SK-N-SH (cell line): ENCODE data around the gene CT47B1. TPM values are rescaled to one million over a fixed set of nuclear protein-coding genes. Genes with fewer than 3 reads are reported as not detected.
"Not testable (repeated sequence)": the region's sequence is repeated elsewhere in the genome, so short reads cannot be mapped to it uniquely, and the experiment has no call there.

ENCODE experiments used
- CTCF ChIA-PET: fragments of 300-600, 350-600 bp; formaldehyde crosslinking; extraction: SDS; loops from one replicate; lab custom pipeline; 2021; lab: Yijun Ruan, JAX
- POLR2A ChIA-PET: fragments of 350-600 bp; sonication (Branson Sonifier 250); formaldehyde crosslinking; extraction: SDS; loops from one replicate; lab custom pipeline; 2020; ENCODE audit warnings: antibody characterized with exemption, inconsistent platforms; lab: Yijun Ruan, JAX
- DNase-seq: peaks from one replicate; pipeline ENCODE4 v3.0.0; 2012
- H2AFZ ChIP-seq: fragments of 200-600 bp; sonication (generic); 2 replicates; pipeline ENCODE4 v1.8.1; 2016; ENCODE audit warnings: antibody characterized with exemption, mild to moderate bottlenecking, low read depth
- H3F3A ChIP-seq: fragments of 200-600 bp; sonication (generic); replicated peaks from 2 replicates; pipeline ENCODE3; 2016; ENCODE audit warnings: antibody characterized with exemption, mild to moderate bottlenecking; ENCODE audit not compliant: insufficient read depth
- H3K27ac ChIP-seq, 2 experiments: fragments of 200-500 bp in 1 of 2; fragments of 200-600 bp in 1 of 2; sonication (Bioruptor generic) in 1 of 2; sonication (generic), shearing (Covaris generic) in 1 of 2; 2 replicates each; pipeline versions ENCODE4 v1.5.1 to v1.6.1; 2014 to 2016; ENCODE audit warnings: low read depth in 2 of 2, inconsistent platforms in 1 of 2, low read length in 1 of 2, mild to moderate bottlenecking in 1 of 2, mixed read lengths in 1 of 2
- H3K27me3 ChIP-seq: fragments of 200-600 bp; sonication (generic), shearing (Covaris generic); 2 replicates; pipeline ENCODE4 v1.6.1; 2016; ENCODE audit warnings: mixed run types; ENCODE audit not compliant: insufficient read depth
- H3K36me3 ChIP-seq, 2 experiments: fragments of 200-500 bp in 1 of 2; fragments of 200-600 bp in 1 of 2; sonication (Bioruptor generic) in 1 of 2; sonication (generic) in 1 of 2; replicated peaks in 1 of 2; 2 replicates each; pipeline versions ENCODE3 to v1.5.1; 2014 to 2016; ENCODE audit warnings: low read length in 1 of 2, mild to moderate bottlenecking in 1 of 2; ENCODE audit not compliant: insufficient read depth in 2 of 2, control insufficient read depth in 1 of 2
- H3K4me1 ChIP-seq, 2 experiments: fragments of 200-500 bp in 1 of 2; fragments of 200-600 bp in 1 of 2; sonication (Bioruptor generic) in 1 of 2; sonication (generic), shearing (Covaris generic) in 1 of 2; 2 replicates each; pipeline versions ENCODE4 v1.5.1 to v1.6.1; 2014 to 2016; ENCODE audit warnings: low read depth in 1 of 2, low read length in 1 of 2, mixed run types in 1 of 2; ENCODE audit not compliant: insufficient read depth in 2 of 2, control insufficient read depth in 1 of 2
- H3K4me2 ChIP-seq: fragments of 200-600 bp; sonication (generic), shearing (Covaris generic); 2 replicates; pipeline ENCODE4 v1.6.1; 2017; ENCODE audit warnings: mixed run types
- H3K4me3 ChIP-seq, 2 experiments: fragments of 200-500 bp in 1 of 2; fragments of 200-600 bp in 1 of 2; sonication (Bioruptor generic) in 1 of 2; sonication (generic), shearing (Covaris generic) in 1 of 2; 2 replicates each; pipeline versions ENCODE4 v1.5.1 to v1.8.1; 2014 to 2016; ENCODE audit warnings: low read depth in 2 of 2, inconsistent platforms in 1 of 2, low read length in 1 of 2, mild to moderate bottlenecking in 1 of 2, mixed read lengths in 1 of 2, moderate library complexity in 1 of 2
- H3K79me2 ChIP-seq: fragments of 200-600 bp; sonication (generic); 2 replicates; pipeline ENCODE4 v1.8.1; 2017; ENCODE audit warnings: mild to moderate bottlenecking; ENCODE audit not compliant: insufficient read depth
- H3K9ac ChIP-seq: fragments of 200-600 bp; sonication (generic); 2 replicates; pipeline ENCODE4 v1.6.1; 2017; ENCODE audit warnings: mixed run types
- H3K9me2 ChIP-seq: fragments of 200-600 bp; sonication (generic); 2 replicates; pipeline ENCODE4 v1.6.1; 2017; ENCODE audit warnings: mixed run types
- H3K9me3 ChIP-seq: fragments of 200-600 bp; sonication (generic); 2 replicates; pipeline ENCODE4 v1.6.1; 2017; ENCODE audit warnings: mixed run types, mild to moderate bottlenecking, moderate library complexity
- H4K20me1 ChIP-seq: fragments of 200-600 bp; sonication (generic); 2 replicates; pipeline ENCODE4 v1.6.1; 2017; ENCODE audit warnings: mild to moderate bottlenecking, mixed run types; ENCODE audit not compliant: insufficient read depth
- ELF1 ChIP-seq: IDR thresholded peaks from 2 replicates; pipeline ENCODE4 v1.4.0; 2012
- EP300 ChIP-seq, 2 experiments: IDR thresholded peaks; 2 replicates each; pipeline versions ENCODE4 v1.4.0 to v1.6.1; 2012; ENCODE audit warnings: borderline replicate concordance in 1 of 2, low read depth in 1 of 2, low read length in 1 of 2
- FOSL2 ChIP-seq: IDR thresholded peaks from 2 replicates; pipeline ENCODE4 v1.4.0; 2012; ENCODE audit warnings: low read depth, mild to moderate bottlenecking, moderate library complexity, borderline replicate concordance
- GABPA ChIP-seq: IDR thresholded peaks from 2 replicates; pipeline ENCODE4 v1.4.0; 2012; ENCODE audit warnings: low read depth, mild to moderate bottlenecking
- JUND ChIP-seq: IDR thresholded peaks from 2 replicates; pipeline ENCODE4 v1.4.0; 2012
- MXI1 ChIP-seq: IDR thresholded peaks from 2 replicates; pipeline ENCODE4 v1.6.1; 2012; ENCODE audit warnings: mild to moderate bottlenecking, low read depth, low read length, improper control_type of control experiment
- NFIC ChIP-seq: IDR thresholded peaks from 2 replicates; pipeline ENCODE4 v1.4.0; 2012; ENCODE audit warnings: borderline replicate concordance
- NRF1 ChIP-seq: IDR thresholded peaks from 2 replicates; pipeline ENCODE4 v1.6.1; 2012; ENCODE audit warnings: low read depth, mild to moderate bottlenecking, low read length
- RFX5 ChIP-seq: IDR thresholded peaks from 2 replicates; pipeline ENCODE4 v1.6.1; 2012; ENCODE audit warnings: mild to moderate bottlenecking, improper control_type of control experiment, low read length
- RXRA ChIP-seq: IDR thresholded peaks from 2 replicates; pipeline ENCODE4 v1.4.0; 2012; ENCODE audit warnings: low read depth, mild to moderate bottlenecking, borderline replicate concordance
- SIN3A ChIP-seq: IDR thresholded peaks from 2 replicates; pipeline ENCODE4 v1.6.1; 2012; ENCODE audit warnings: low read depth, mild to moderate bottlenecking, low read length, moderate library complexity, borderline replicate concordance
- TCF12 ChIP-seq: IDR thresholded peaks from 2 replicates; pipeline ENCODE4 v1.4.0; 2012
- YY1 ChIP-seq: IDR thresholded peaks from 2 replicates; pipeline ENCODE4 v1.4.0; 2012; ENCODE audit warnings: low read depth, mild to moderate bottlenecking
- WGBS: methylation state at CpG from one replicate; pipeline ENCODE4 v1.1.6; 2017; ENCODE audit warnings: low lambda C conversion rate; 5-methylcytosine and 5-hydroxymethylcytosine counted together
- polyA plus RNA-seq, 3 experiments: library from polyadenylated mRNA; depleted of rRNA; stranded (reverse); fragments of >200 nt; gene quantifications; 2 replicates each; pipeline ENCODE4 v1.2.3, GENCODE V29; 2012
- TF ChIP-seq, protein P1 (sequence below): fragments of 200-600 bp; sonication (generic); IDR thresholded peaks from 2 replicates; pipeline ENCODE4 v1.6.1; 2017; ENCODE audit warnings: antibody characterized with exemption, mild to moderate bottlenecking, moderate library complexity
- TF ChIP-seq, protein P2 (sequence below): IDR thresholded peaks from 2 replicates; pipeline ENCODE4 v1.4.0; 2012; ENCODE audit warnings: low read depth

Gene CT47B1
- polyA plus RNA-seq, 1 of the 3 experiments (the other 2 are of a cell fraction) = not detected

DNA sequence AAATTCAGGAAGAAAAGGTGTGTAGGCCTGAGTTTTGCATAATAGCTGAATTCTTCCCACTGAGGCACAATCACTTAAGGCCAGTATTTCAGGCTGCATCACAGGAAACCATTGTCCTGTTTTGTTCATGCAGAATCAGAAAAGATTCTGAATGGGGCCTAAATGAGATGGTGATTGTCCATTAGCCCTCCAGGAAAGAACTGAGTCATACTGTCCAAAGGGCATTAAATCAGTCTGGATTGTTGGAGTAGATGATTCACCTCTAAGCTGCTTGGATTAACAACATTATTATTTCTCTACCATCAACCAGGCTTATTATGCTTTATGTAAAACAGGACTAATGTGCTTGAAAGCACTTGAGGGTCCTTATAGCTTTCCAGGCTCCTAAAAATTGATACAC, 36.2 kb downstream of the CT47B1 start:
- H3K36me3 ChIP-seq = no peaks in the 10 kb centered on the region
- no peaks in the 10 kb centered on the region for H3K27me3 ChIP-seq
- no peak overlapping the region for H3K4me3 ChIP-seq
- H3K9me2 ChIP-seq = no peaks in the 10 kb centered on the region
- POLR2A ChIA-PET = no interaction called here
- DNase-seq = no peak
- H4K20me1 ChIP-seq = no peaks in the 10 kb centered on the region
- no peaks in the 10 kb centered on the region for H3F3A ChIP-seq
- no peaks in the 10 kb centered on the region for H3K9me3 ChIP-seq
- H3K79me2 ChIP-seq = no peaks in the 10 kb centered on the region
- CTCF ChIA-PET = interaction anchor here (1.3 kb wide), 1 partner anchor 49 kb away, joined by 4 read pairs; no protein-coding TSS in a partner anchor
- no peak overlapping the region for H2AFZ ChIP-seq
- H3K4me2 ChIP-seq = no peak overlapping the region
- no peak overlapping the region for H3K27ac ChIP-seq
- TF ChIP-seq JUND = 0 out of 2 replicates have a peak, but pooled peaks have one; percentile 8
- TF ChIP-seq FOSL2 = peak; percentile 43; the same call in 1 of the 2 replicates
- no peak for TF ChIP-seq RFX5
- TF ChIP-seq, protein P1, sequence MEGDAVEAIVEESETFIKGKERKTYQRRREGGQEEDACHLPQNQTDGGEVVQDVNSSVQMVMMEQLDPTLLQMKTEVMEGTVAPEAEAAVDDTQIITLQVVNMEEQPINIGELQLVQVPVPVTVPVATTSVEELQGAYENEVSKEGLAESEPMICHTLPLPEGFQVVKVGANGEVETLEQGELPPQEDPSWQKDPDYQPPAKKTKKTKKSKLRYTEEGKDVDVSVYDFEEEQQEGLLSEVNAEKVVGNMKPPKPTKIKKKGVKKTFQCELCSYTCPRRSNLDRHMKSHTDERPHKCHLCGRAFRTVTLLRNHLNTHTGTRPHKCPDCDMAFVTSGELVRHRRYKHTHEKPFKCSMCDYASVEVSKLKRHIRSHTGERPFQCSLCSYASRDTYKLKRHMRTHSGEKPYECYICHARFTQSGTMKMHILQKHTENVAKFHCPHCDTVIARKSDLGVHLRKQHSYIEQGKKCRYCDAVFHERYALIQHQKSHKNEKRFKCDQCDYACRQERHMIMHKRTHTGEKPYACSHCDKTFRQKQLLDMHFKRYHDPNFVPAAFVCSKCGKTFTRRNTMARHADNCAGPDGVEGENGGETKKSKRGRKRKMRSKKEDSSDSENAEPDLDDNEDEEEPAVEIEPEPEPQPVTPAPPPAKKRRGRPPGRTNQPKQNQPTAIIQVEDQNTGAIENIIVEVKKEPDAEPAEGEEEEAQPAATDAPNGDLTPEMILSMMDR = no peak
- no peaks in the 10 kb centered on the region for H3K4me1 ChIP-seq
- H3K9ac ChIP-seq = no peak overlapping the region

DNA sequence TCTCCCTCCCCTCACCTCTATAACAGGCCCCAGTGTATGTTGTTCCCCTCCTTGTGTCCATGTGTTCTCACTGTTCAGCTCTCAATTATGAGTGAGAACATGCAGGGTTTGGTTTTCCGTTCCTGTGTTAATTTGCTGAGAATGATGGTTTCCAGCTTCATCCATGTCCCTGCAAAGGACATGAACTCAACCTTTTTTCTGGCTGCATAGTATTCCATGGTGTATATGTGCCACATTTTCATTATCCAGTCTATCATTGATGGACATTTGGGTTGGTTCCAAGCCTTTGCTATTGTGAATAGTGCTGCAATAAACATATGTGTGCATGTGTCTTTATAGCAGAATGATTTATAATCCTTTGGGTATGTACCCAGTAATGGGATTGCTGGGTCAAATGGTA, 48.5 kb downstream of the CT47B1 start:
- H3K79me2 ChIP-seq, H4K20me1 ChIP-seq, H3F3A ChIP-seq, H3K9me2 ChIP-seq, H3K4me2 ChIP-seq, CTCF ChIA-PET, H3K9me3 ChIP-seq, H2AFZ ChIP-seq, H3K9ac ChIP-seq, H3K4me1 ChIP-seq, H3K27ac ChIP-seq, POLR2A ChIA-PET, H3K27me3 ChIP-seq, H3K36me3 ChIP-seq, DNase-seq, H3K4me3 ChIP-seq: not testable (repeated sequence)
- WGBS = 10% methylated on average over 1 of the region's 1 CpG

DNA sequence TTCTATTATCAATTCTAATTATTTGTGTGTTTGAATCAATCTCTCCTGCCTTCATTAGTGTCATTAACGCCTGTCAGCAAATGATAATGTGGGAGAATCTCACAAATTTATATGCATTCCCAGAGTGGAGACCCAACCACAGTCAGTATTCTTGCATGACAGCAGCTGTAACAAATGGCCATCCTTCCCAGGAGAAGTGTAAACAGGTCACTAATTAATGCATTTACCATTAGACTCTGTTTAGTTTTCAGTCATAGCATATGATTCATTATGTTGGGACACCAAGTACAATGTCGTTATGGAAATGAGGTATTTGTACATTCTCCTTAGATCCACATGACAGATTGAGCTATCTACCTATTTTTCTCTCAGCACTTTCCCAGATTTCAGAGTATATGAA, 50.5 kb downstream of the CT47B1 start:
- Histone ChIP-seq H3K4me1 (no peaks in the 10 kb centered on the region), H3K4me3 (no peak overlapping the region), H3K9me2 (no peaks in the 10 kb centered on the region), H2AFZ (no peak overlapping the region), H4K20me1 (no peaks in the 10 kb centered on the region), H3K27ac (no peak overlapping the region), H3K9ac (no peak overlapping the region), H3K4me2 (no peak overlapping the region), H3K79me2 (no peaks in the 10 kb centered on the region), H3F3A (no peaks in the 10 kb centered on the region), H3K9me3 (no peaks in the 10 kb centered on the region), H3K36me3 (no peaks in the 10 kb centered on the region), H3K27me3 (no peaks in the 10 kb centered on the region)
- DNase-seq = no peak
- CTCF ChIA-PET = no interaction called here
- POLR2A ChIA-PET = no interaction called here
- TF ChIP-seq SIN3A = no peak
- TF ChIP-seq YY1 = no peak
- TF ChIP-seq FOSL2 = no peak
- TF ChIP-seq EP300 (IDR thresholded peaks at IDR 0.05; ENCODE audit: borderline replicate concordance in 1 of 2, low read depth in 1 of 2, low read length in 1 of 2) = no peak
- TF ChIP-seq NRF1 = no peak
- TF ChIP-seq MXI1 = no peak
- no peak for TF ChIP-seq GABPA
- no peak for TF ChIP-seq RXRA
- TF ChIP-seq JUND = no peak
- no peak for TF ChIP-seq ELF1
- TF ChIP-seq, protein P2, sequence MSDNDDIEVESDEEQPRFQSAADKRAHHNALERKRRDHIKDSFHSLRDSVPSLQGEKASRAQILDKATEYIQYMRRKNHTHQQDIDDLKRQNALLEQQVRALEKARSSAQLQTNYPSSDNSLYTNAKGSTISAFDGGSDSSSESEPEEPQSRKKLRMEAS = no peak
- no peak for TF ChIP-seq TCF12
- no peak for TF ChIP-seq NFIC
- WGBS = 7% methylated on average over 2 of the region's 2 CpGs
